GM18520 (cell line): ENCODE results near the gene MARVELD2.
A peak's percentile ranks its signal among the peaks of the same experiment; 100 is the strongest.
"Not testable (repeated sequence)": the region's sequence is repeated elsewhere in the genome, so short reads cannot be mapped to it uniquely, and the experiment has no call there.

Experiments
- ATAC-seq: cut with Tn5 transposase; IDR thresholded peaks from one replicate; pipeline ENCODE4 v1.9.1; 2021; ENCODE audit not compliant: unreplicated experiment

The MARVELD2 gene

GRCh38 chr5:69444127-69444754 lies 29.3 kb downstream of the MARVELD2 start:
- ATAC-seq = no peak

DNA sequence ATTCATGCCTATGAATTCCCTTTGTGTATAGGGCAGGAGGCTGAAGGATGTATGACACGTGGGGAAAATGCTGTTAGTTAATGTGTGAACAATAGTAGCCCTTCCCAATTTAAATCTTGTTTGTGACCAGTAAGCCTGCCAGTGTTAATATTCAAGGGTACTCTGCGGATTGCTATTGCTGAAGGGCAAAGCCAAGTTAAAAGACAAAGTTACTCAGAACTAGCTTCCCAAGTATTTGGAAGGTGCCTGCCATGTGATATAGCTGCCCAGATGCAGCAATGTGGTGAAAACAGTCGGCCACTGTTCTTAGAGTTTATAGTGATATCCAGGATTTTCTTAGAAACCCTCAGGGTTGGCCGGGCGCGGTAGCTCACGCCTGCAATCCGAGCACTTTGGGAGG lies 34.6 kb downstream of the MARVELD2 start:
- ATAC-seq = no peak

GRCh38 chr5:69450116-69450515 lies 35.2 kb downstream of the MARVELD2 start:
- no peak for ATAC-seq

DNA sequence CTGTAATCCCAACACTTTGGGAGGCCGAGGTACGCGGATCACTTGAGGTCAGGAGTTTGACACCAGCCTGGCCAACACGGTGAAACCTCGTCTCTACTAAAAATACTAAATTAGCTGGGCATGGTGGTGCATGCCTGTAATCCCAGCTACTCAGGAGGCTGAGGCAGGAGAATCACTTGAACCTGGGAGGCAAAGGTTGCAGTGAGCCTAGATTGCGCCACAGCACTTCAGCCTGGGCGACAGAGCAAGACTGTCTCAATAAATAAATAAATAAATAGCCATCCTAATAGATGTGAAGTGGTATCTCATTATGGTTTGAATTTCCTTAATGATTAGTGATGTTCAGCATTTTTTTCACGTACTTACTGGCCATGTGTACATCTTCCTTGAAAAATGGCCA lies 35.6 kb downstream of the MARVELD2 start:
- not testable (repeated sequence) for ATAC-seq

GRCh38 chr5:69451941-69452647 lies 37.2 kb downstream of the MARVELD2 start:
- no peak for ATAC-seq

DNA sequence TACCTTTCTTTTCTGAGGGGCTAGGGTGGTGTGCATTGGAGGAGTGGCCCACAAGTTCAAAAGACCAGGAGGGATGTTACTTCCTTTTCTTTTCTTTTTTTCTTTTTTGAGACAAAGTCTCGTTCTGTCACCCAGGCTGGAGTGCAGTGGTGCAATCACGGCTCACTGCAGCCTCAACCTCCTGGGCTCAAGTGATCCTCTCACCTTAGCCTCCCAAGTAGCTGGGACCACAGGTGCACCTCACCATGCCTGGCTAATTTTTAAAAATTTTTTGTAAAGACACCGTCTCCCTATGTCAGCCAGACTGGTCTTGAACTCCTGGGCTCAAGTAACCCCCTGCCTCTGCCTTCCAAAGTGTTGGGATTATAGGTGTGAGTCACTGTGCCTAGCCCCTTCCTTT lies 38.6 kb downstream of the MARVELD2 start:
- not testable (repeated sequence) for ATAC-seq

GRCh38 chr5:69454460-69455249 lies 39.7 kb downstream of the MARVELD2 start:
- no peak for ATAC-seq

- not testable (repeated sequence) for ATAC-seq
Measured at GRCh38 chr5:69455428-69455988, 40.6 kb downstream of the MARVELD2 start.

GRCh38 chr5:69462170-69462569 lies 47.3 kb downstream of the MARVELD2 start:
- ATAC-seq = no peak

- not testable (repeated sequence) for ATAC-seq
Measured at GRCh38 chr5:69466375-69466774, 51.5 kb downstream of the MARVELD2 start.

GRCh38 chr5:69467442-69468225 lies 52.7 kb downstream of the MARVELD2 start:
- peak; percentile 92 for ATAC-seq

DNA sequence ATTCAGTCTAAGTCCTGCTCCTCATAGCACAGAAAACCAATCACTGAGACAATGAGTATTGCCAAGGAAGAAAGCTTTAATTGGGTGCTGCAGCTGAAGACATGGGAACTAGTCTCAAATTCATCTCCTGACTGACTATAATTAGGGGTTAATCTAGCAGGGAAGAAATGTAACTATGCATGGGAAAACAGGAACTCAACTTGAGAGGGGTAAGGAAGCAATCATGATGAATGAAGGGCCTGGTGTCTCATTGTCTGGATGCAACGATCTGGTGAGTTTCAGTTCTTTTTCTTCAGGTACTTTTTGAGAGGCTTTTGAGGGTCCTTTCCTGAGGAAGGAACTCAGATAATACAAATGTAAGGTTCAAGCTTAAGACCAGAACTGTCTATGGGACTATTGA lies 53.7 kb downstream of the MARVELD2 start:
- no peak for ATAC-seq

DNA sequence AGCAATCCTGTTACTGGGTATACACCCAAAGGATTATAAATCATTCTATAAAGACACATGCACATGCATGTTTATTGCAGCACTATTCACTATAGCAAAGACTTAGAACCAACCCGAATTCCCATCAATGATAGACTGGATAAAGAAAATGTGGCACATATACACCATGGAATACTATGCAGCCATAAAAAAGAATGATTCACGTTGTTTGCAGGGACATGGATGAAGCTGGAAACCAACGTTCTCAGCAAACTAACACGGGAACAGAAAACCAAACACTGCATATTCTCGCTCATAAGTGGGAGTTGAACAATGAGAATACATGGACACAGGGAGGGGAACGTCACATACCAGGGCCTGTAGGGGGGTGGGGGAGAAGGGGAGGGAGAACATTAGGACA lies 56.6 kb downstream of the MARVELD2 start:
- ATAC-seq = not testable (repeated sequence)

- not testable (repeated sequence) for ATAC-seq
Measured at GRCh38 chr5:69472535-69473143, 57.7 kb downstream of the MARVELD2 start.

DNA sequence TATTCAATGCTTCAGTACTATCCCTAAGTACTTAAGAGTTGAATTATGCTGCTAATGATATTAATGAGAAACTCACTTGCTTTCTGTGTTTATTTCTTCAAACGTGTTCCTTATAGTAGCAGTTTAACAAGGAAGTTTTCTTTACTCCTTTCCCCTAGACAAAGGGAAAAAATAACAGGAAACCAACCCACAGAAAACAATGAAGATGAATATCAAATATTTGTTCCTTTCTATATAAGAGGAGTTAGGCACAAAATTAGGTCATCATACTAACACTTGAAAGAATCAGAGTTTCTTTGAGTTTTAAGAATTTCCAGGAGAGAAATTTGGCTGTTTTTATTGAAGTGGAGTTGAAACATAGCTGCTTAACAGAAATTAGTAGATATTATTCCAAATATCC lies 62.3 kb downstream of the MARVELD2 start:
- no peak for ATAC-seq

DNA sequence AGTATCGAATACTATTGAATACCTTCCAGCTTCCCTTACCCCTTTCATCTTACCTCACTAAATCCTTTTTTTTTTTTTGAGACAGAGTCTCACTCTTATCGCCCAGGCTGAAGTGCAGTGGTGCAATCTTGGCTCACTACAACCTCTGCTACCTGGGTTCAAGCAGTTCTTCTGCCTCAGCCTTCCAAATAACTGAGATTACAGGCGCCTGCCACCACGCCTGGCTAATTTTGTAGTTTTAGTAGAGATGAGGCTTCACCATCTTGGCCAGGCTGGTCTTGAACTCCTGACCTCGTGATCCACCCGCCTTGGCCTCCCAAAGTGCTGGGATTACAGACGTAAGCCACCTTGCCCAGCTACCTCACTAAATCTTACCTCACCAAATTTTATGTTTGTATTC lies 63.4 kb downstream of the MARVELD2 start:
- ATAC-seq = not testable (repeated sequence)

- ATAC-seq = no peak
Measured at GRCh38 chr5:69484891-69485290, 70.0 kb downstream of the MARVELD2 start.

DNA sequence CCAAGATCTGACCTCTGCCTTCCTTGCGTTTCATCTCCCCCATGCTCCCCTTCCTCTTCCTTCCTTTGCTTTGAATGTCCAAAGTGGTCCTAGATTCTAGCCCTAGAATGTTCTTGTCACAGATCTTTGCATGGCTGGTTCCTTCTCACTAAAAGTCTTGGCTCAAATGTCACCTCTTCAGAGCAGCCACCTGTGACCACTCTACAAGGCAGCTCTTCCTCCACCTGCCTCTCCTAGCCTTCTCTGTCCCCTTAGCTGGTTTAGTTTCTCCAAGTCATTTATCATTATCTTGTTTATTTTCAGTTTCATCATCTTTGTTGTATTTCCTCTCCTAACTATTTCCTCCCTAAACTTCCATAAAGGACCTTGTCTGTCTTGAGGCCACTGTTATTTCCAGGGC lies 70.6 kb downstream of the MARVELD2 start:
- no peak for ATAC-seq

- ATAC-seq = no peak
Measured at GRCh38 chr5:69489246-69489645, 74.3 kb downstream of the MARVELD2 start.

GRCh38 chr5:69491027-69491426 lies 76.1 kb downstream of the MARVELD2 start:
- no peak for ATAC-seq
